ENCODE measurements around the gene GIMAP4.
"Not testable (repeated sequence)": the region's sequence is repeated elsewhere in the genome, so short reads cannot be mapped to it uniquely, and the experiment has no call there.

The GIMAP4 gene

DNA sequence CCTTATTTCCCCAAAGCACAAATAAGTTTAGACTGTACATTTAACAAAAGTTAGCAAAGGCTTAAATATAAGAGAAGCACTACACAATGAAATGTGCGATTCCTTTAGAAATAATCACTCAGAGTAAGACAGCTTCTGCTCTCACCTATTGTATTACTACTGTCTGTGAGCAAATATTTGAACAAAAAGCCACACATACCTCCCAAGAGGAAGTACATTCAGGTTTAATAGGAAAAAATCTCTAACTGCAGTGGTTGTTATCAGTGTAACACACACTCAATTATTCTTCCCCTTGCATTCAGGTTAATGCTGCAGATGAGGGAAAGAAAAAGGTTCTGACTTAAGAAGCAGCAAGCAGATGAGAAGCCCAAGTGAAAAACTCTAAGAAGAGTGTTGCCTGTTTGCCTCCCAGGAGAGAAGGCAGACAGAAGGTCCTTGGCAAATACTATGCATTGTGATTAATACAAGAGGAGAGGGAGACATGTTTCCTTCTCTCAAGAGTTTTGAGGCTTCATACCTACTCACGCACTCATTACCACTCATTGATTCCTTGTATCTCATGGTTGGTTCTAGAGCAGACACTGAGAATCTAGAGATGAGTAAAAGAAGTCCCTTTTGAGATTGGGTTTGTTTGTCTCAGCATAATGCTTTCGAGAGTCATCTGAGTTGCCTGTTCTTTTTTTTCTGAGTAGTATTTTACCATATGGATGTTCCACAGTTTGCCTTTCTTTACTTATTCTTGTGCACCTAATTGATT is 13.6 kb downstream of the GIMAP4 start:
- DNase-seq (ENCODE audit: low read depth): no peak

GRCh38 chr7:150585199-150585598 is 18.0 kb downstream of the GIMAP4 start:
- no peak for DNase-seq (ENCODE audit: low read depth)

GRCh38 chr7:150586068-150586784 is 19.0 kb downstream of the GIMAP4 start:
- no peak for DNase-seq (ENCODE audit: low read depth)

GRCh38 chr7:150586785-150587152 is 19.6 kb downstream of the GIMAP4 start:
- no peak for DNase-seq (ENCODE audit: low read depth)

GRCh38 chr7:150587551-150587950 is 20.4 kb downstream of the GIMAP4 start:
- no peak for DNase-seq (ENCODE audit: low read depth)

GRCh38 chr7:150594805-150595204 is 27.6 kb downstream of the GIMAP4 start:
- DNase-seq (ENCODE audit: low read depth): no peak

GRCh38 chr7:150595361-150595760 is 28.2 kb downstream of the GIMAP4 start:
- DNase-seq (ENCODE audit: low read depth): no peak

- not testable (repeated sequence) for DNase-seq (ENCODE audit: low read depth)
Observed at GRCh38 chr7:150603600-150603999, 36.4 kb downstream of the GIMAP4 start.

DNA sequence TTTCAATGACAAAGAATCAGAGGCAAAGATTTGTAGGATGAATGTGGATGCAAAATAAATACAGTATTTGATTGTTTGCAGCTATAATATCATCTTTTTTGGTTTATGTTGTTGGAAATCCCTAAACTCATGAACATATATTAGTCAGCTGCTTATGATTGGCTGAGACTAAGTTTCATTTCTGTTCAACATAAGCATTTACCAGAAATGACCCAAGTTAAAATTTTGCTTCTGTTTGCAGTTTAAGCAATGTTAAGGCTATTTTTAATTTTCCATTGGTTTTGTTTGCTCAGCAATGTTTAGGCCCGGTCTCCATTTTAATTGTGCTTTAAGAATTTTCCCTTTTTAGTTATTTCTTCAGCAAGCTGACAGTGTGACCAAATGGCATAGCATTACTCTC is 43.0 kb downstream of the GIMAP4 start:
- DNase-seq (ENCODE audit: low read depth): no peak

DNA sequence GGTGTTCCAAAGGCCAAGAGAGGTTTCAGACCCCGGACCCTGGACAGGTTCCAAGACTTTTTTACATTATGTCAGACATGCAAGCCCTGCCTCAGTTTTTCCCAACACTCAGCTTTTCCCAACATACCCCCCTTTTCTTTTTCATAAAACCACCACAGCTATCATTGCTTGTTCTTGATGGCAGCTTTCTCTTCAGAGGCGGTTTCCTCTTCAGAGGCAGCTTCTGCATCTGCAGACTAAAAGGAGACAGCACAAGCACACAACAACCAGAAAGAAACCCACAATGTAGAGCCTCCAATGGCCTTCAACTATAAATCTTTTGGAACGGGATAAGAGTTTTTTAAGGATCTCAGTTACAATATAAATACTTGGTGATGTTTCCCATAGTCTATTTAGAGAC is 45.7 kb downstream of the GIMAP4 start:
- DNase-seq (ENCODE audit: low read depth): no peak

- DNase-seq (ENCODE audit: low read depth): no peak
Observed at GRCh38 chr7:150613880-150614279, 46.7 kb downstream of the GIMAP4 start.

DNA sequence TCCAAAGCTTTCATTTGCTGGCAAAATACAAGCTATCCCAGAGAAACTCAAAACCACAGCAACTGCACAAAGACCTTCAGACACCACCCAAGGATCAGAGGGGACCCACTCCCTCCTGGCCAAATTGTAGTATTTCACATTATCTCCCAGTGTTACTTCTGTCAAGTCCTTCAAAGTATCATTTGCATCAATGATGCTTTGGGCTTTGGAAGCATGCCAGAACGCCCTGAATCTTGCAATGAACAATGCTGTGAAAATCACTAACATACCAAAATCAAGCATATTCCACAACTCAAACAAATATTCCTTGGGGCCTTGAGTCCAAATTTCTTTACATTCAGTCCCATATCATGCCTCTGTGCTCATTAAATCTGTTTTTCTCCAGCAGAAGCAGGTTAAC is 47.2 kb downstream of the GIMAP4 start:
- DNase-seq (ENCODE audit: low read depth): not testable (repeated sequence)

DNA sequence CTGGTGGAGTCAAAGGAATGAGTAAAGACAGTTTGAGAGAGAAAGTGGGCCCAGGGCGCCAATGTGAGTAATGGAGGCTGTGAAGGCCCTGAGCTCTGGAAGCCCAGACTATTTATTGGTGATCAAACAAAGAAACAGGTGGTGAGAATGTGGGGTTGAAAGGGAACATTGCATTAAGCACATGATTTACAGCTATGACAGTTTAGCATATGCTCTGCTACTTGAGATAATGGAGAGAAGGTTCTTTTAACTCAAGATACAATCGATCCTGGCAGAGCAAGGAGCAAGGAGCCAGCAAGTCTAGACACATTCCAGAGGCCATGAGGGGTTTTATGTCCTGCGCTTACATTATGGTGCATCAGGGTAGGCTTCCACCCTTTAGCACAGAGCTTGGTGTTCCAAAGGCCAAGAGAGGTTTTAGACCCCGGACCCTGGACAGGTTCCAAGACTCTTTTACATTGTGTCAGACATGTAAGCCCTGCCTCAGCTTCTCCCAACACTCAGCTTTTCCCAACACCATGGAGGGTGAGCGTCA is 48.1 kb downstream of the GIMAP4 start:
- DNase-seq (ENCODE audit: low read depth): not testable (repeated sequence)

GRCh38 chr7:150620061-150620460 is 52.9 kb downstream of the GIMAP4 start:
- DNase-seq (ENCODE audit: low read depth): no peak

GRCh38 chr7:150620617-150621371 is 53.6 kb downstream of the GIMAP4 start:
- DNase-seq (ENCODE audit: low read depth): no peak

DNA sequence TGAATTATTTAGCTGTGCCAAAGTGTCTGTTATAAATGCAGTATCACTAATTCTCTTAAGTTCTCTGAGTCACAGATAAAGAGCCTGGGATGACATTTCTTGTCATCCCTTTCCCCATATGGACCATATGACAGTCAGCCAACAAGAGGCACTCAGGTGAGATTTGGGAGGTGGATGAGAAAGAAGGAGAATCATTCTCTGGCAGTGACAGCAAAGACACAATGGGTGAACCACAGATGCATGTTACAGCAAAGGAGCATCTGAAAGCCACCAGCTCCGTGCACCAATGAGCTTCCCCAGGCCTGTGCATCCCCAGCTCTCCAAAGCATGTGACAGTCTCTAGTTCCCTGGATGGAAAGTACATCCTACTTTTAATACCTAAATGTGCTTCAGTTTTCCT is 54.2 kb downstream of the GIMAP4 start:
- DNase-seq (ENCODE audit: low read depth): no peak

All from stimulated activated CD8-positive, alpha-beta memory T cell treated with anti-CD3 and anti-CD28 coated beads, Interleukin-15, amount 100 ng/mL, for 24 hours (primary cell).